GM19043 (cell line): ENCODE data around the gene WDR64.

Experiments
- ATAC-seq: cut with Tn5 transposase; IDR thresholded peaks from one replicate; pipeline ENCODE4 v1.9.1; 2021; ENCODE audit warnings: low read depth; ENCODE audit not compliant: unreplicated experiment

The WDR64 gene

DNA sequence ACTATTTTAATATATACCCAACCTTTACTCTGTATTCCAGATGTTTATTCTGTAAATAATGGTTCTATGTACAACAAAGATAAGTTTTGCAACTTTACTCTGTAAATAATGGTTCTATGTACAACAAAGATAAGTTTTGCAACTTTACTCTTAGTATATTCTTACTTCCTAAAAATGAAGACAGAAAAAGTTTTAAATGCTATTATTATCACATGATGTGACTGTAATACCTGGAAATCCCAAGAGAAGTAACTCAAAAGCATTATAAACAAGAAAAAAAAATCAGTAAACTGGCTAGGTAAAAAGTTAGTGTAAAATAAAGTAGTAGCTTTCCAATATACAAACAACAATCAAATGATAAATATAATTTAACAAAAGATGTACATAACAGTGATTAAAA lies 177.4 kb downstream of the WDR64 start:
- no peak for ATAC-seq

GRCh38 chr1:241834733-241835377 lies 182.8 kb downstream of the WDR64 start:
- no peak for ATAC-seq

- ATAC-seq: no peak
These were observed 184.9 kb downstream of the WDR64 start for GRCh38 chr1:241836941-241837340.

DNA sequence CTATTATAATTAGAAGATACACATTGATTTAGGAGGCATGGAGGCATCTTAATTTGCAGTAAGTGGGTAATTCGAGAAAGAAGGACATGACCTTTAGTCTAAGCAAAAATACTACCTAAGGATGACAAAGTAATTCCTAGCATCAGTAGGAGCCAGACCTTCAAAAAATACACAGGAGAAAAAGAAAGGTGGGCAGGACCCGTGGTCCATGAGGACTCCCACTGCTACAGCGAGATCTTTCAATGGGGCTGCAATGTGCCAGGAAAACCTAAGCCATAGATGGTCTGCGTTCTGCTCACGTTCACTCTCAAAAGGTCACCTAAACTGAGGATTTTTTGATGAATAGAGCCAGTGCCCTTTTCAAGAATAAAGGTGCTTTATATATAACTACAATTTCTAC lies 185.3 kb downstream of the WDR64 start:
- ATAC-seq: no peak

DNA sequence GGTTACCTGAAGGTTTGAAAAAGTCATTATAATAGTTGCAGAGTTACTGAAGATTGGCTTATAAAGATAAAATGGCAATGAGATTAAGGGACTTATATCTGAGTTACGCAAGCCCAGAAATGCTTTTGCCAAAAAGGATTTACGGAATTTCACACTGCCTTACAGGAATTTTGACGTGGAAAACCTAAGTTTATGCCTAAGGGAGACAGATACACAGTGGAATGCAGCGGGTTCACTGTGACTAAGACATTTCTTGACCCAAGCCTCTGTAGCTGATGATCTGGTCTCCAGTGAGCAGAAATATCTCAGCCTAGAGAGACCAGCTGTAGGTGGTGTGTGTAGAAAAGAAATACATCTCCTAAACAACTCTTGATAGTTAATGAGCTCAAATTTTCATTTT lies 185.8 kb downstream of the WDR64 start:
- no peak for ATAC-seq

DNA sequence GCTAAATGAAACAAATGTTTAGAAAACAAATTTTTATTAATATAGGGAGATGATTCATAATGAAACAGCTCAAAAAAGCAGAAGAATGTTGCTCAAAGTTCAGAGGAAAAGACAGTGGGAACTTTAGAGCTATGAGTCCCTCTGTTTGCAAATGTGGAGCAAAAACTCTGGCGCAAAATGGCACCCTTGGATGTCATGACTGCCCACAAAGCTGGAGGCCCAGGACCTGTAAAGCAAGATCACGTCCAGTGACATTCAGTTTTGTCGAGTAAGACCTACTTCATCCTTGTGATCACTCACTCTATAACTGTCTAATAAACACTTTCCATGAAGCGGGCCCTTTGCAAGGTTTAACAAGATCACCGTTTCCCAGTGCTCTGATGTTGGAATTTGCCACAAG lies 186.8 kb downstream of the WDR64 start:
- ATAC-seq: peak; percentile 14

- peak; percentile 44 for ATAC-seq
These were observed 187.4 kb downstream of the WDR64 start for GRCh38 chr1:241839369-241839979.

- ATAC-seq: no peak
These were observed 188.1 kb downstream of the WDR64 start for GRCh38 chr1:241840164-241840563.

DNA sequence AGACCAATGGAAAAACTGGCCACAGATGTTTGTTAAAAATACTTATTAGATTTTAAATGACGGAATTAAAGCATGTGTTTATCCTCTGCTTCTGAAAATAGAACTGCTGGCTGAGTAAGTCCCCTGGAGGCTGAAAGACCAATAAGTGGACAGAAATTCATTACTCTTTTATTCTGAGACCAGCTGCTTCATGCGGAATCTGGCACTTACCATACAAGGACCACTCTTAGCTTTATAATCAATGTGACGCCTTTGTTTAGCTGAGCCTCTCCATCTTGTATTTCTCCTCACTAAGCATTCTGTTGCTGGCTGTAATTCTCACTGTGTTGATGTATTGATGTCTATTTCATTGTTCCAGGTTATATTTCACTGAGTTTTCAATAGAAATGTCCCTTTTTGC lies 189.6 kb downstream of the WDR64 start:
- ATAC-seq: no peak

DNA sequence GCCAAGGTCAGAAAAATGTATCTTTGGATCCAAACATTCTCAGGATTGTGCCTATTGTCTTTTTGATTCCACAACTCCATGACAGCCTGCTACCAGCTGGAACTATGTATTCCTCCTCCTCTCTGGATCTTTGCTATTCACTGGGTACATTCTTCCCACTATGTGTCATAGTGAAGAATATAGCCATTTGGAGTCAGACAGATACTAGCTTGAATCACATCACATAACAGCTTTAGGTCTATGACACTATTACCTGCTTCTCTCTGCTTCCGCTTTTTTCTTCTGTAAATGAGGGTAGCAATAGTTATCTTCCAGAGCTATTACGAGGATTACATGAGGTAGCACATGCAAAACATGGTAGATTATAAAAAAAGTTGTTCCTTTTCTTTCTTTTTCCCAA lies 190.5 kb downstream of the WDR64 start:
- ATAC-seq: no peak

GRCh38 chr1:241844593-241844992 lies 192.5 kb downstream of the WDR64 start:
- ATAC-seq: no peak

DNA sequence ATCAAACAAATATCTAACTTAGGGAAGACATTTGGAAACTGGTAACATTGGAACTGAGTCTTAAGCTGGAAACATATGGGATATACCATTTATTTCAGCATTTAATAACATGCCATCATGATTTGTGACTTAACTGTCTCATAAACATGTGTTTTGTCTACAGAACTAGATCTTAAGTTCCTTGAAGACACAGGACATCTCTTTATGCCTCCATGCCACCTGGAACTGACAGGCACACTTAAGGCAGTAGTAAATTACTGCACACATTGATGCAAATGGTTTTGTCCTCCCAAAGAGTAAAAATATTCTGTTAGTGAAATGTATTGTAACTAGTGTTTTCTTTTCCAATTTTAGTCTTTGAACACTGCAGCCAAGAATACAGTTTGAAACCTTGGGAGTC lies 194.3 kb downstream of the WDR64 start:
- ATAC-seq: no peak

- no peak for ATAC-seq
These were observed 194.9 kb downstream of the WDR64 start for GRCh38 chr1:241846862-241847539.

DNA sequence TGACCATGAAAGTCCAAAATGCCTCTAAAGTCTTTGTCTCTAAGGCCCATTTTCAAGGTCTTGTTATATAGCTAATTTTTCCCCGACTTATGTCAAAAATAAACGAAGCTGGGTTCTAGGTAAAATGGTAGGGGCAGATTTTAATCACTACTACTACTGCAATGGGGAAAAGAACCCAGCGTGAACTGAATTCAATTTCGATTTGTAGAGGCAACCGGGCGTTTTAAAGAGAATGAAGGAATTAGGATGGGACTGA lies 195.4 kb downstream of the WDR64 start:
- ATAC-seq: no peak

DNA sequence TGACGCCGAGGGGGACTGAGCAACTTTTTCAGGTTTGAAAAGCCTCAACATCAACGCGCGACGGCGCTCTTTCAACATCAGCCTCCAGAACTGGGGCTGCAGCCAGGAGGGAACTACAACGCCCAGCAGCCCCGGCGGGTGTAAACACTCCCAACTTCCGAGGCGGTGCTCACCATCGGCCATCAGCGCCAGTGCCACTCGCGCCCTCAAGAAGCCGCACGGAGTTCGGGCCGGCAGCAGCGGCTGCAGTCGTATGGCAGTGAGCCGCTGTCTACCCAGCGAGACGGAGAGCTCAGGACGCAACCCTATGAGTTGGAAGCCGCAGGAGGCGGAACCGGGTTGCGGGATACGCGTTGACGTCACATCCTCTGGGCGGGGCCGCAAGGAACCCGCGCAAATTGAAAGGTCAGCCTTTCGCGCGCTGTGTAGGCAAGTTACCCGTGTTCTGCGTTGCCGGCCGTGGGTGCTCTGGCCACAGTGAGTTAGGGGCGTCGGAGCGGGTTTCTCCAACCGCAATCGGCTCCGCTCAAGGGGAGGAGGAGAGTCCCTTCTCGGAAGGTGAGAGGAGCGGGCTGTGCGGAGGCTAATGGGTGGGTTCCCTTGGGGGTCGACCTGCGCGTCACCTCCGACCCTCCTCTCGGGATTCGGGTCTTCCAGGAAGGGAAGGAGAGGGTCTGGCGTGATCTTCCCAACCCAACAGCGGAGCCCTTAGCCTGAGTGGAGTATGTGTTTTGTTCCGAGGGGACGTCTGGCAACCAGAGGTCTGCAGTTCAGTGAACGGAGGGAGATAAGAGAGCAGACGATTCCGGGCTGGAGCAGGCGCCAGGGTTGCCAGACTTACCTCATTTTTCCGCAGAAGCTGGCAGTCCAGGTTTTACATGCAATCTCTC lies 196.0 kb downstream of the WDR64 start, which contains the start of gene EXO1:
EXO1 (plus strand) TSS at position 409 of the 890 bp plus-strand sequence. CDS start 2,222 bp downstream, outside the sequence.
- peak; percentile 93 for ATAC-seq

DNA sequence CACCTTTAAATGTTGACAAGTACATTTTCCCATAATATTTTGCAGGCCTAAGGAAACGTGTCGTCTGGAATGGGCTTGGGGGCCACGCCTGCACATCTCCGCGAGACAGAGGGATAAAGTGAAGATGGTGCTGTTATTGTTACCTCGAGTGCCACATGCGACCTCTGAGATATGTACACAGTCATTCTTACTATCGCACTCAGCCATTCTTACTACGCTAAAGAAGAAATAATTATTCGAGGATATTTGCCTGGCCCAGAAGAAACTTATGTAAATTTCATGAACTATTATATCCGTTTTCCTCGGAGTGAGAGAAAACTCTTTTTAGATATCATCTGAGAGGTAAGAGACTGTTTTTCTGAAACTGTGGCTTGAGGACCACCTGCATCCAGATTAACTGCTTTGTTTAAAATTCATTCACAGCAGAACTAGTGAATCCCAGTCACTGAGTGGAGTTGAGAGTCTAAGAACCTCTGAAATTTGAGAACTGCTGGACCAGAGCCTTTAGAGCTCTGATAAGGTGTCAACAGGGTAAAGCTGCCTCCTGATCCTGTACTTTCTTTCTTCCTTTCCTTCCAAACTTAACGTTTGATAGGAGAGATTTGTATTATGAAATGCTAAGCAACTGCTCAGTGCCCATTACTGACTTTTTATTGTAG lies 196.7 kb downstream of the WDR64 start:
- peak; percentile 9 for ATAC-seq

GRCh38 chr1:241849345-241849695 lies 197.2 kb downstream of the WDR64 start:
- no peak for ATAC-seq
